GM13976 (cell line): ENCODE measurements around the gene IMMP2L.

Experiments used
- DNase-seq: peaks from one replicate; pipeline ENCODE4 v3.0.0; 2012; ENCODE audit warnings: low spot score
- in situ Hi-C: fragments of 300-500 bp; cut with MboI; formaldehyde crosslinking; loops from one replicate; pipeline ENCODE4 v1.12.0; 2022; ENCODE audit warnings: low sequenced_read_pairs, mixed read lengths, inconsistent platforms; ENCODE audit not compliant: unreplicated experiment
- TF ChIP-seq, protein P1 (sequence below): IDR thresholded peaks from 2 replicates; pipeline ENCODE4 v1.5.1; 2012; ENCODE audit warnings: borderline replicate concordance, mild to moderate bottlenecking; ENCODE audit not compliant: insufficient read depth; ENCODE audit errors: extremely low read depth, missing control alignments, control extremely low read depth

IMMP2L gene

GRCh38 chr7:110835218-110835617, 727.1 kb downstream of the IMMP2L start:
- TF ChIP-seq, protein P1, sequence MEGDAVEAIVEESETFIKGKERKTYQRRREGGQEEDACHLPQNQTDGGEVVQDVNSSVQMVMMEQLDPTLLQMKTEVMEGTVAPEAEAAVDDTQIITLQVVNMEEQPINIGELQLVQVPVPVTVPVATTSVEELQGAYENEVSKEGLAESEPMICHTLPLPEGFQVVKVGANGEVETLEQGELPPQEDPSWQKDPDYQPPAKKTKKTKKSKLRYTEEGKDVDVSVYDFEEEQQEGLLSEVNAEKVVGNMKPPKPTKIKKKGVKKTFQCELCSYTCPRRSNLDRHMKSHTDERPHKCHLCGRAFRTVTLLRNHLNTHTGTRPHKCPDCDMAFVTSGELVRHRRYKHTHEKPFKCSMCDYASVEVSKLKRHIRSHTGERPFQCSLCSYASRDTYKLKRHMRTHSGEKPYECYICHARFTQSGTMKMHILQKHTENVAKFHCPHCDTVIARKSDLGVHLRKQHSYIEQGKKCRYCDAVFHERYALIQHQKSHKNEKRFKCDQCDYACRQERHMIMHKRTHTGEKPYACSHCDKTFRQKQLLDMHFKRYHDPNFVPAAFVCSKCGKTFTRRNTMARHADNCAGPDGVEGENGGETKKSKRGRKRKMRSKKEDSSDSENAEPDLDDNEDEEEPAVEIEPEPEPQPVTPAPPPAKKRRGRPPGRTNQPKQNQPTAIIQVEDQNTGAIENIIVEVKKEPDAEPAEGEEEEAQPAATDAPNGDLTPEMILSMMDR, result no peak
- in situ Hi-C loops, result no loop called here
- DNase-seq, result no peak

DNA sequence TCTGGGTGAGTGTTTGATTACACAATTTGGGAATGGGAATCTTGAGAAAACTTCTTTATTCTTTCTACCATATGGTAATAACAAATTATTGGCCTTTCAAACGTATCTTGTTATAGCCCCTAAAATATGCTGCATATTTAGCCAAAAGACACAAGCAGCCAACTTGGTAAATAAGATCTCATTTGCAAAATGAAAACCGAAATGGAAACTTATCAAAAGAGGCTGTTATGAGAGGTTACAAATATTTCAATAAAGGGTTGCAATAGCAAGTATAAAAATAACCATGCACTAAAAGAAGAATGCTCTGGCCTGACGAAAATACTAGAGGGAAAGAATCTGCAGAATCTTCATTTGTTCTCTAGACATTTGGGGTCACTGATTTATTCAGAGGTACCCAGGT, 730.9 kb downstream of the IMMP2L start:
- TF ChIP-seq, protein P1, result no peak
- in situ Hi-C loops, result no loop called here
- DNase-seq, result no peak

GRCh38 chr7:110830778-110831177, 731.5 kb downstream of the IMMP2L start:
- DNase-seq, result no peak
- TF ChIP-seq, protein P1, result no peak
- in situ Hi-C loops, result no loop called here

- TF ChIP-seq, protein P1, result no peak
- in situ Hi-C loops, result no loop called here
Measured at GRCh38 chr7:110827936-110828335, 734.4 kb downstream of the IMMP2L start.

GRCh38 chr7:110827287-110827855, 734.9 kb downstream of the IMMP2L start:
- TF ChIP-seq, protein P1, result no peak
- in situ Hi-C loops, result no loop called here
- DNase-seq, result no peak

More at GRCh38 chr7:110827936-110828335, 734.4 kb downstream of the IMMP2L start:
- no peak for DNase-seq

DNA sequence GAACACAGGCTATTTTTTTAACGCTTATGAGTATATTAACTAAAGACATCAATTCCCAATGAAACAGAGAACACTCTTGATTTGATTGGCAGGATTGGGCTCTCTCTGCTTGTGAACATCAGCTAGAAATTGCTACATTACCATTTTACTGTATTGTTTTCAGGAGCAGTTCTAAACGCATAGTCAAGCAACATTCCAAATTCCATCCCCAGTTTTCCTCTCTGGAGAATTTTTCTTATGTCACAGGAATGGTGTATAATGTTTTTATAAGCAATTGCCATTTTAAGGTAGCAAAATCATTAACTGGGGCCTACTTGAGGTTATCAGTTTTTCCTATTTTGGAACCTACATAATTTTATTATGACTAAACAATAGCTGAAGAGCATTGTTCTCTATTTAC, 748.3 kb downstream of the IMMP2L start:
- in situ Hi-C loops, result no loop called here
- TF ChIP-seq, protein P1, result no peak
- no peak for DNase-seq

GRCh38 chr7:110809832-110810231, 752.5 kb downstream of the IMMP2L start:
- in situ Hi-C loops, result no loop called here
- TF ChIP-seq, protein P1, result no peak
- DNase-seq, result no peak
